ENCODE measurements around the gene DHX9.
"Not testable (repeated sequence)": the region's sequence is repeated elsewhere in the genome, so short reads cannot be mapped to it uniquely, and the experiment has no call there.

DHX9 gene

DNA sequence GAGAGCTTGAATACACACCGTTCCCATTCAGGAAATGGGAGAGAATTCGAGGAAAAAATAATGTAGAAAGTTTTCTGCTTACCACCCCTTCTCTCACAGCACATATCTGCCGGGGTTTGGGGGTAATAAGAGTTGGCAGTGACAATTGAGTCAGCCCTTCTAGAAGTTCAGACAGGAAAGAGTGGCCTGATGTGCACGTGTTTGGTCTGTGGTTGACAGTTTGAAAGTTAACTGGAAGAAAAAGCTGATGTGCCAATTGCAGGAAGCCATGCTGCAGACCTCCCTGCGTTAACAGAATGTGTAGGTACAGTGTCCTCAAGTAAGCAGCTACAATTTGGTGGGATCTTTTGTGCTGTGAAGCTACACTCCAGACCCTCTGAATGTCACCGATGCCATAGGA, 50.9 kb downstream of the DHX9 start:
- no peak overlapping the region for H3K4me3 ChIP-seq (ENCODE audit: low read depth, low read length)
- H3K4me2 ChIP-seq (ENCODE audit: low read length), result no peak overlapping the region
- no peaks in the 10 kb centered on the region for H3K79me2 ChIP-seq
- no peak overlapping the region for H3K27ac ChIP-seq
- TF ChIP-seq, protein P1, sequence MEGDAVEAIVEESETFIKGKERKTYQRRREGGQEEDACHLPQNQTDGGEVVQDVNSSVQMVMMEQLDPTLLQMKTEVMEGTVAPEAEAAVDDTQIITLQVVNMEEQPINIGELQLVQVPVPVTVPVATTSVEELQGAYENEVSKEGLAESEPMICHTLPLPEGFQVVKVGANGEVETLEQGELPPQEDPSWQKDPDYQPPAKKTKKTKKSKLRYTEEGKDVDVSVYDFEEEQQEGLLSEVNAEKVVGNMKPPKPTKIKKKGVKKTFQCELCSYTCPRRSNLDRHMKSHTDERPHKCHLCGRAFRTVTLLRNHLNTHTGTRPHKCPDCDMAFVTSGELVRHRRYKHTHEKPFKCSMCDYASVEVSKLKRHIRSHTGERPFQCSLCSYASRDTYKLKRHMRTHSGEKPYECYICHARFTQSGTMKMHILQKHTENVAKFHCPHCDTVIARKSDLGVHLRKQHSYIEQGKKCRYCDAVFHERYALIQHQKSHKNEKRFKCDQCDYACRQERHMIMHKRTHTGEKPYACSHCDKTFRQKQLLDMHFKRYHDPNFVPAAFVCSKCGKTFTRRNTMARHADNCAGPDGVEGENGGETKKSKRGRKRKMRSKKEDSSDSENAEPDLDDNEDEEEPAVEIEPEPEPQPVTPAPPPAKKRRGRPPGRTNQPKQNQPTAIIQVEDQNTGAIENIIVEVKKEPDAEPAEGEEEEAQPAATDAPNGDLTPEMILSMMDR (IDR thresholded peaks at IDR 0.05), result no peak
- no peak overlapping the region for H3K9ac ChIP-seq
- H2AFZ ChIP-seq, result no peak overlapping the region
- H3K4me1 ChIP-seq, result no peaks in the 10 kb centered on the region
- no peaks in the 10 kb centered on the region for H3K9me3 ChIP-seq (ENCODE audit: control insufficient read depth, low read length)
- H3K27me3 ChIP-seq (ENCODE audit: control insufficient read depth, insufficient read depth, low read length), result no peaks in the 10 kb centered on the region
- no peaks in the 10 kb centered on the region for H3K36me3 ChIP-seq (ENCODE audit: control insufficient read depth, insufficient read depth, low read length)

DNA sequence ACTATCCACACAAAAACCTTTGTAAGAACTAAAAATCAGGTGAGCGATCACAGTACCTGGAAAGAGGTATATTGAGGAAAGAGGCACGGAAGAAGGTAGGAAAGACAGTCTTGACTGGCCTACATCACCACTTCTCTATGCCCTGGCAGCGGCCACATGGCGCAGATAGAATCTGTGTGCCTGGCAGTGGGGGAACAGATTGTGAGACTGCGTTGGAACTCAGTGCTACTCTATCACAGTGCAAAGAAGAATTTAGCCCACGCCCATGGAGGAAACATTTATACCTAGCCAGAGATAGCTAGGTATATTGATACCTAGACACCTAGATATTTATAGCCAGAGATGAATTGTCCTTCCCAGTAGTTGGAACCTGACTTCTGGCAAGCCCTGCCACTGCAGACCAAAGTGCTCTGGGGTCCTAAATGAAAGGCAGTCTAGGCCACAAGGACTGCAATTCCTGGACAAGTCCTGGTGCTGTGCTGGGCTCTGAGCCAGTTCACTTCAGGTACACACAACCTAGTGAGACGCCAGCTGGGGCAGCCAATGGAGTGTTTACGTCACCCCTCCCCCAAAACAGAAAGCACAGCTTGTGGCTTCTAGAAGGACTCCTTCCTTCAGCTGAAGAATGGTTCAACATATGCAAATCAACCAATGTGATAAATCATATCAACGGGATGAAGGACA, 51.9 kb downstream of the DHX9 start:
- H3K4me3 ChIP-seq (ENCODE audit: low read depth, low read length), result no peak overlapping the region
- no peaks in the 10 kb centered on the region for H3K36me3 ChIP-seq (ENCODE audit: control insufficient read depth, insufficient read depth, low read length)
- no peaks in the 10 kb centered on the region for H3K9me3 ChIP-seq (ENCODE audit: control insufficient read depth, low read length)
- H3K9ac ChIP-seq, result no peak overlapping the region
- H3K27me3 ChIP-seq (ENCODE audit: control insufficient read depth, insufficient read depth, low read length), result no peaks in the 10 kb centered on the region
- no peak overlapping the region for H3K4me2 ChIP-seq (ENCODE audit: low read length)
- TF ChIP-seq, protein P1 (IDR thresholded peaks at IDR 0.05), result no peak
- no peak overlapping the region for H2AFZ ChIP-seq
- no peaks in the 10 kb centered on the region for H3K79me2 ChIP-seq
- no peak overlapping the region for H3K27ac ChIP-seq
- no peaks in the 10 kb centered on the region for H3K4me1 ChIP-seq

GRCh38 chr1:182897696-182898095, 58.5 kb downstream of the DHX9 start:
- TF ChIP-seq, protein P1 (IDR thresholded peaks at IDR 0.05), result no peak
- Histone ChIP-seq H3K9ac (no peak overlapping the region), H3K4me1 (no peaks in the 10 kb centered on the region), H3K79me2 (no peaks in the 10 kb centered on the region), H3K36me3 (ENCODE audit: control insufficient read depth, insufficient read depth, low read length) (no peaks in the 10 kb centered on the region), H3K4me2 (ENCODE audit: low read length) (no peak overlapping the region), H3K9me3 (ENCODE audit: control insufficient read depth, low read length) (no peaks in the 10 kb centered on the region), H2AFZ (no peak overlapping the region), H3K27ac (no peak overlapping the region), H3K4me3 (ENCODE audit: low read depth, low read length) (no peak overlapping the region), H3K27me3 (ENCODE audit: control insufficient read depth, insufficient read depth, low read length) (no peaks in the 10 kb centered on the region)

GRCh38 chr1:182901946-182902345, 62.8 kb downstream of the DHX9 start:
- H2AFZ ChIP-seq; H3K4me3 ChIP-seq (ENCODE audit: low read depth, low read length); H3K4me2 ChIP-seq (ENCODE audit: low read length); H3K9ac ChIP-seq; H3K27me3 ChIP-seq (ENCODE audit: control insufficient read depth, insufficient read depth, low read length); H3K79me2 ChIP-seq; H3K4me1 ChIP-seq; H3K27ac ChIP-seq; H3K9me3 ChIP-seq (ENCODE audit: control insufficient read depth, low read length); H3K36me3 ChIP-seq (ENCODE audit: control insufficient read depth, insufficient read depth, low read length): not testable (repeated sequence)

DNA sequence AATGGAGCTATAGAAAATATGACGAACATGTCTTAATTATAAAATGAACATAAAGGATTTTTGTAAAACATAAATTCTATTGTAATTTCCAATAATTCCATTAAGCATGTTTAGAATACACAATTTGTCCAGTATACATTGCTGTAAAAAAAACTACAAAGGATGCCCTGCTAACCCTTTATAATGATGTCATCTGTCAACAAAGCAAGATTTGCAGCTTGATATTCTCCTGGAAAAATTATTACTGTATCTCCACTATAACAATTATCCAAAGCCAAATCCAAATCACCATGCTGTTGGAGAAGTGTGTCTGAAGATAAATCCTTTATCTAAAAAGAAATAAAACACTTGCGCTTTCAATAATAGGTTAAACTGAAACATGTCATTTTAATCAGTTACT, 66.2 kb downstream of the DHX9 start:
- TF ChIP-seq, protein P1 (IDR thresholded peaks at IDR 0.05), result no peak

More for the DNA sequence above, 66.2 kb downstream of the DHX9 start:
- Histone ChIP-seq H3K27ac (no peak overlapping the region), H2AFZ (no peak overlapping the region), H3K4me2 (ENCODE audit: low read length) (no peak overlapping the region), H3K4me1 (no peaks in the 10 kb centered on the region), H3K27me3 (ENCODE audit: control insufficient read depth, insufficient read depth, low read length) (no peaks in the 10 kb centered on the region), H3K36me3 (ENCODE audit: control insufficient read depth, insufficient read depth, low read length) (no peaks in the 10 kb centered on the region), H3K4me3 (ENCODE audit: low read depth, low read length) (no peak overlapping the region), H3K9me3 (ENCODE audit: control insufficient read depth, low read length) (no peaks in the 10 kb centered on the region), H3K9ac (no peak overlapping the region), H3K79me2 (no peaks in the 10 kb centered on the region)
